Mucosa of stomach (tissue), 1 donor: ENCODE data around the gene ADCY9.
A peak's percentile ranks its signal among the peaks of the same experiment; 100 is the strongest.
"Not testable (repeated sequence)": the region's sequence is repeated elsewhere in the genome, so short reads cannot be mapped to it uniquely, and the experiment has no call there.

Experiments used
- H3K27me3 ChIP-seq: one replicate; pipeline ENCODE4 v1.7.0; 2013; ENCODE audit warnings: mild to moderate bottlenecking, low read length; ENCODE audit not compliant: control insufficient read depth, insufficient read depth
- H3K36me3 ChIP-seq: one replicate; pipeline ENCODE4 v1.7.0; 2013; ENCODE audit warnings: low read length; ENCODE audit not compliant: control insufficient read depth, insufficient read depth
- H3K4me1 ChIP-seq: one replicate; pipeline ENCODE4 v1.7.0; 2013; ENCODE audit warnings: mild to moderate bottlenecking, low read length; ENCODE audit not compliant: control insufficient read depth, insufficient read depth
- H3K4me3 ChIP-seq: one replicate; pipeline ENCODE4 v1.7.0; 2013; ENCODE audit warnings: low read length
- H3K9ac ChIP-seq: one replicate; pipeline ENCODE4 v1.7.0; 2013; ENCODE audit warnings: mild to moderate bottlenecking, low read length, moderate library complexity
- H3K9me3 ChIP-seq: one replicate; pipeline ENCODE4 v1.7.0; 2013; ENCODE audit warnings: mild to moderate bottlenecking, low read length, moderate library complexity; ENCODE audit not compliant: control insufficient read depth
- donor health status: Pancreatic carcinoma.

ADCY9 gene

DNA sequence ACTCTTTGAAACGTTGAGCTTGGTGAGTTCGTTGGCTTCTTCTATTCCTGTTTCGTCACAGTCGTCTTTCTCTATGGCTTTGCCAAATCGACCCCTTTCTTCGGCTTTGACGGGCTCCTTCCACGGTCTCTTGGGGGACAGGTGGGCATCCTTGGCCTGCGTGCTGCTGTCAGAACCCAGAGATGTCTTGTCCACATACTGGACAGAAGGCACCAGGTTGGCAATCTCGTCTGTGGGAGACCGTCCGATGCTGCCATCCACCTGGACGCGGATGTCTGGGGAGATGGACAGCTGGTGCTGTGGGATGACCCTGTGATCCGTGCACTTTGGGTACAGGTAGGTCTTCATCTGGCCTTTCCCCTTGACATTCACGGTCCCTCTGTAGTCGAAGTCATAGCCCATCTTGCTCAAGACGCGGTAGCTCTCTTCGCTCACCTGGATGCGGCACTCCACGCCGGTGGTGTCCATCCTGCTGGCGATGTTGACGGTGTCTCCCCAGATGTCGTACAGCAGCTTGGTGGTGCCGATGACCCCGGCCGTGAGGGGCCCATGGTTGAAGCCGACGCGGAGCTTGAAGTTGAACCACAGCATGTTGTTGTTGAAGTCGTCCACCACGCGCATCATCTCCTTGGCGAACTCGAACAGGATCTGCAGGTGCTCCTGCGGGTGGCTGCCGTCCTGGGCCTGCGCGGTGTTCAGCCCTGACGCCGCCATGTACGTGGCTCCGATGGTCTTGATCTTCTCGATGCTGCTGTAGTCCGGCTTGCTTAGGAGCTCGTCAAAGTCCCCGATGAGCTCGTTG lies 150.3 kb downstream of the ADCY9 start:
- H3K27me3 ChIP-seq, result no peaks in the 10 kb centered on the region
- no peak overlapping the region for H3K4me3 ChIP-seq
- no peak overlapping the region for H3K9ac ChIP-seq
- H3K9me3 ChIP-seq, result no peaks in the 10 kb centered on the region
- H3K36me3 ChIP-seq, result peaks cover 6% of the 10 kb centered on the region
- no peaks in the 10 kb centered on the region for H3K4me1 ChIP-seq

DNA sequence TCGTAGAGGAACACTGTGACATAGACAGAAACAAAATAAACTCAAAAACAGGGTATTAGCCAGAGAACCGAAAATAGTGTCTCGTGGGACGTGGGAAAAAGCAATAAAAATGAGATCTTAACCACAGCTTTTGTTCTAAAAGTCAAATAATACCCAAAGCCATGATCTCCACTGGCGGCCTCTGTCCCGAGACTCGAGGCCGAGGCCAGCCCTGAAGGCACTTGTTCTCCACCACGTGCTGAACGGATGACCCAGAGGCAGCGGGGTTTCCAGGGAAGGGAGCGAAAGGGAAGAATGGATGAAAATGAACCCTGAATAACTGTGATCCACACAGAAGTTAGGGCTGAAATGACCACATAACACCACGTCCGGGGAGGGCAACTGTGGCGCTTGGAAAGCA lies 150.9 kb downstream of the ADCY9 start:
- Histone ChIP-seq H3K27me3 (no peaks in the 10 kb centered on the region), H3K9ac (no peak overlapping the region), H3K4me1 (no peaks in the 10 kb centered on the region), H3K9me3 (no peaks in the 10 kb centered on the region), H3K4me3 (no peak overlapping the region), H3K36me3 (peaks cover 6% of the 10 kb centered on the region)

DNA sequence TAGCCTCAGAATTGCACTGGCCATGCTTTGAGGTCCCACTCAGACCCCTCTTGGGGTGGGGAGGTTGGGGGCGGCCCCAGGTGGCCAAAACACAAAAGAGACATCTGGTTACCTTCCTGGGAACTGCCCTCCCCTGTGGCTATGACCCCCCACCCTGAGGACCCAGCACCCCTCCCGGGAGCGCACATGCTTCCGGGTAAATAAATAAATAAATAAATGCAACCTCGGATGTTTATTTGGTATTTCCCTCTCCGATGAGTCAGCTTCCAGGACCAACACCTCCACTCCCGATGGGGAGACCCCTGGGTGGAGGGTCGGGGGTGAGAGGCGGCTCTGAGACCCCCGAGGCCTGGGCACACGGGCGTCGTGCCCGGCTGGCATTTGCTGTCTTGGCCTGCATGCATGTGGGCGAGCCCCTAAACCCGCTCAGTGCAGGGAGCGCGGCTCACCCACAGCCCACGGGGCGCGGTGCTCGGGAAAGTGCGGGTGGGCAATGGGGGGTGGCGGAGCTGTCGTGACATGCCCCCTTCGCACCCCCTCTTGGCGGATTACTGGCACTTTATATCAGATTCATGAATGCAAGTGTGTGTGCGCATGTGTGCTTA lies 151.5 kb downstream of the ADCY9 start:
- H3K9ac ChIP-seq, result no peak overlapping the region
- H3K27me3 ChIP-seq, result no peaks in the 10 kb centered on the region
- H3K36me3 ChIP-seq, result peaks cover 6% of the 10 kb centered on the region
- no peaks in the 10 kb centered on the region for H3K9me3 ChIP-seq
- no peak overlapping the region for H3K4me3 ChIP-seq
- H3K4me1 ChIP-seq, result no peaks in the 10 kb centered on the region

DNA sequence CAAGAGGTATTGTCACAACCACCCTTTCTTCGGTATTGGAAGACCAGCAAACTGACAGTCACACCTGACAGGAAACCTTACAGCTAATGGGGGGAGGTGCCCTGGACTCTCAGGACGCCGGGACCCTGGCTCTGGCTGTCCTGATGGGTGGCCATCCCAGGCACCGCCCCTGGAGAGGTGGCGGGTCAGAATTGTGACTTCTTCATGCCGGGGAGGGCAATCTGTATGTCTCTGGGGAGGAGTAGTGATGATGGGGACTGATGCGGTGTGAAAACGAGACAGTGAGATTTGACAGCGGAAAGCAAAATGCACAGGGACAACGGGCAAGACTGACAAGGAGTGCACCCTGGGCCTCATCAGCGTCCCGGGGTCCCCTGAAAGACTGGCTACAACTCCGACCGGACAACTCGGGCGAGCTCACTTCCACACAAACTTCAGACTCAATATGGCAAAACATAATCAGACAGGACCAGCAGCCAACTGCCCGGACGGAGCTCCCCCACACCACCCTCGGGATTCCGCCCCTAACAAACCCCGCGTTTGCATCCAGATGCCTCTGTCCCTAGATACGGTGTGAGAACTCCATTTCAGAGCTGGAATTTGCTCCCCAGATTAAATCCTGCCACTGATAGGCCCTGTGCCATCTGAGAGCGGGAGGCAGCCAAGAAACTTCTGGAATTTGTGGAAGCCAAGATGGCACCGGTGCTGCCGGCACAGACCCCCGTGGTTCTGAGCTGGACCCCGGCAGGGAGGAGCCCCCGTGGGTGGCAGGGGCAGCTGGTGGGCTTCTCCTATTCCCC lies 152.2 kb downstream of the ADCY9 start:
- no peaks in the 10 kb centered on the region for H3K9me3 ChIP-seq
- no peak overlapping the region for H3K9ac ChIP-seq
- no peaks in the 10 kb centered on the region for H3K4me1 ChIP-seq
- peaks cover 6% of the 10 kb centered on the region for H3K36me3 ChIP-seq
- H3K27me3 ChIP-seq, result no peaks in the 10 kb centered on the region
- no peak overlapping the region for H3K4me3 ChIP-seq

DNA sequence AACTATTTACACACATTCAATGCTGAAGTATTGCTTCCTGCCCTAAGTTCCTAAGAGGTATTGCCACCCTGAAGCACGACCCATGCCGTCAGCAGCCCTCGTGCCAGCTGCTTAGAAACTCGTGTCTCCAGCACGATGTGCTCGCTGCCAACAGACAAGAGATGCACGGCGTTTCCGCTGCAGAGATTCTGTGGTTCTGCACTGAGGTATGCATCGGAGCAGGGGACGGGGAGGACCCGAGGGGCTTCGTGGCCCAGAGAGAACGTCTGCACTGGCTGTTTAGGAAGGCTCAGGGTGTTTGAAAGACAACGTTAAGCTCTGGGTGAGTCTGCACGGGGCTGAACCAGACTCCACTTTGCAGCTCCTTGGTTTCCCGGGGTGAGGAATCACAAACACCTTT lies 153.0 kb downstream of the ADCY9 start:
- no peaks in the 10 kb centered on the region for H3K9me3 ChIP-seq
- no peaks in the 10 kb centered on the region for H3K4me1 ChIP-seq
- H3K4me3 ChIP-seq, result no peak overlapping the region
- H3K27me3 ChIP-seq, result no peaks in the 10 kb centered on the region
- H3K36me3 ChIP-seq, result peaks cover 6% of the 10 kb centered on the region
- no peak overlapping the region for H3K9ac ChIP-seq

DNA sequence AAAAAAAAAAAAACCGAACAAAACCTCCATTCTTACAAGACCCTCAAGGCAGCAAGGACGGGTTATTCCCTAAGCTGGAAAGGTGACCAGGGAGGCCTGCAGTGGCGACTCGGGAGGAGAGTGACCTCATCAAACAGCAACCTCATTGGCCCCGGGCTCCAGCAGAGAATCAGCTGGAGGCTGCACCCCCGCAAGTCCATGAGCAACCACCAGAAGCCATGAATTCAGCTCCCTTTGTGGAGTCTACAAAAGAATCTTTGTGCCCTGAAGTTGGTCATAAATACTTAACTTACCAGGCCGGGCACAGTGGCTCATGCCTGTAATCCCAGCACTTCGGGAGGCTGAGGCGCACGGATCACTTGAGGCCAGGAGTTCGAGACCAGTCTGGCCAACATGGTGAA lies 154.8 kb downstream of the ADCY9 start:
- Histone ChIP-seq H3K9ac (no peak overlapping the region), H3K4me3 (no peak overlapping the region), H3K27me3 (peaks cover 12% of the 10 kb centered on the region), H3K36me3 (peaks cover 5% of the 10 kb centered on the region), H3K4me1 (no peaks in the 10 kb centered on the region), H3K9me3 (no peaks in the 10 kb centered on the region)

DNA sequence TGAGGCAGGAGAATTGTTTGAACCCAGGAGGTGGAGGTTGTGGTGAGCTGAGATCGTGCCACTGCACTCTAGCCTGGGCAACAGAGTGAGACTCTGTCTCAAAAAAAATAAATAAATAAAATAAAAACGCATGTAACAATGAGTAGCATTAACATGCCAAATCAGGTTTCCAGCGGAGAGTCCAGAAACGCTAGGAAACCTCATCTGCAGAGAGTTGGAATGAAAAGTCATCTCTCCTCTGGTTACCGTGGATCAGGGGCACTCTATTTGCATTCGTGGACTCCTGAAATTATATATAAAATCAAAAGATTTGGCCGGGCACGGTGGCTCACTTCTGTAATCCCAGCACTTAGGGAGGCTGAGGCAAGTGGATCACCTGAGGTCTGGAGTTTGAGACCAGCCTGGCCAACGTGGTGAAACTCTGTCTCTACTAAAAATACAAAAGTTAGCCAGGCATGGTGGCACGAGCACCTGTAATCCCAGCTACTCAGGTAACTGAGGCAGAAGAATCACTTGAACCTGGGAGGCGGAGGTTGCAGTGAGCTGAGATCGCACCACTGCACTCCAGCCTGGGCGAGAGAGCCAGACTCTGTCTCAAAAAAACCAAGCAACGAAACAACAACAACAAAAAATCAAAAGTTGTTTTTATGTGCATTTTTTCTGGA lies 156.2 kb downstream of the ADCY9 start:
- not testable (repeated sequence) for H3K9me3 ChIP-seq, H3K36me3 ChIP-seq, H3K4me1 ChIP-seq, H3K4me3 ChIP-seq
- Histone ChIP-seq H3K9ac (peak overlapping the region; percentile 8), H3K27me3 (peaks cover 17% of the 10 kb centered on the region)

DNA sequence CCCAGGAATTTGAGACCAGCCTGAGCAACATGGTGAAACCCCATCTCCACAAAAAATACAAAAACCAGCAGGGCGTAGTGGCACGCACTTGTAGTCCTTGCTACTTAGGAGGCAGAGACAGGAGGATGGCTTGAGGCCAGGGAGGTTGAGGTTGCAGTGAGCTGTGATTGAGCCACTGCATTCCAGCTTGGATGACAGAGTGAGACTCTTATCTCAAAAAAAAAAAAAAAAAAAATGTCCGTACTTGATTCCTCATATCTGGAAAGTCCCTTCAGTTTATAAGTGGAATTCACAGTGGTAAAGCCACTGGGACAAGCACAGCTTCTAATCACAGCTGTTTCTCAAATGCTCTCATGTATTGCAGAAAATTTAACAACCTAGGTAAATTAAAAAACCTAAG lies 157.1 kb downstream of the ADCY9 start:
- no peaks in the 10 kb centered on the region for H3K4me1 ChIP-seq
- H3K9ac ChIP-seq, result no peak overlapping the region
- H3K36me3 ChIP-seq, result no peaks in the 10 kb centered on the region
- H3K27me3 ChIP-seq, result peaks cover 17% of the 10 kb centered on the region
- H3K9me3 ChIP-seq, result no peaks in the 10 kb centered on the region
- no peak overlapping the region for H3K4me3 ChIP-seq

DNA sequence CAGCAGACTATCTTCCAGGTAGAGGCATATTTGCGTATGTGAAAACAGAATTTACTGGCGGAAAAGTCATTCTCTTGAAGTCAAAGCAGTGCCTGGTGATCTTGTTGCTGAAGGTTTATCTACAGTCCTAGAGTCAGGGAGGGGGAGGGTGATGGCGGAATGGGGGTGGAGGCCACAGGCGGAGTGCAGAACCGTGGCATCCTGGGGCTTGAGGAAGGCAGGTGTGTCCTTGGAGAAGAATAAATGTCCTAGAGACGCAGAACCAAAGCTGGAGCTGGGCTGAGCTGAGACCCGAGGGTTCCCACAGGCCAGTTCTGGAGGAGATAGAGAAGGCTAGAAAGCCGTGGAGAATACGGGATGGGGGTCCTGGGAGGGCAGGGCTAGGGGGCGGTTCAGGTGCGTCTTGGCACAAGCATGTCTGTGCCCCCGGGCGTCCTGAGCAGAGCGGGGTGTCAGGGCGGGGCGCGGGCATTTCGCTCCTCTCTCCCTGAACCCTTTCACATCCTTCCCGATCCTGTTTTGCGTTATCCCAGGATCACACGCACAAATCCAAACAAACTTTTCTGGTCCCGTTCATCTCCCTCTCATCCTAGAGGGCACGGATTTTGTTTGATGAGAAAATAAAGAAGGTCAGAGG lies 158.8 kb downstream of the ADCY9 start:
- Histone ChIP-seq H3K9ac (no peak overlapping the region), H3K4me3 (no peak overlapping the region)

DNA sequence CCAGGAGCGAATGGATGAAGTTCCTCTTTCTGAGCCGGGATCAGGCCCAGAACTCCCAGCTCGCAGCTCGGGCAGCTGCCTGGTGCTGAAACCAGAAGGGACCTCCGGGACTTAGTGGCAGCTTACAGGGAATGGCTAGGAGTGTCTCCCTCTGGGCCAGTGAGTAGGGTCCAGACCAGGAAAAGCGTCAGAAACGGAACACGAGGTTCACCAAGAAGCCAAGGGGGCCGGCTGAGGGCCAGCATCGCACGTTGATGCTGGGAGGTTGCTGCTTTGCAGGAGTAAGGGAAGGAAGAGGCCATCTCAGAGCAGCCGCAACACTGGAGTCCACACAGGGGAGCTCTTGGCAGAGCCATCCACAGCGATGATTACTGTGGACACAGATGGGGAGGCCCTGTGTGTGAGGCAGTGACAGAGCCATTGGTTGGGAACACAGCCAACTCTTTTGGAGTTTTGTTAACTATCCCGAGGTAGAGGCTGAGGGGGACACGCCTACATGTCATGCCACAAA lies 161.8 kb downstream of the ADCY9 start:
- no peaks in the 10 kb centered on the region for H3K36me3 ChIP-seq
- H3K9ac ChIP-seq, result no peak overlapping the region
- peaks cover 17% of the 10 kb centered on the region for H3K27me3 ChIP-seq
- H3K4me1 ChIP-seq, result no peaks in the 10 kb centered on the region
- H3K9me3 ChIP-seq, result no peaks in the 10 kb centered on the region
- H3K4me3 ChIP-seq, result no peak overlapping the region

More for the DNA sequence above, 158.8 kb downstream of the ADCY9 start:
- no peaks in the 10 kb centered on the region for H3K4me1 ChIP-seq
- peaks cover 17% of the 10 kb centered on the region for H3K27me3 ChIP-seq
- no peaks in the 10 kb centered on the region for H3K9me3 ChIP-seq
- H3K36me3 ChIP-seq, result no peaks in the 10 kb centered on the region

DNA sequence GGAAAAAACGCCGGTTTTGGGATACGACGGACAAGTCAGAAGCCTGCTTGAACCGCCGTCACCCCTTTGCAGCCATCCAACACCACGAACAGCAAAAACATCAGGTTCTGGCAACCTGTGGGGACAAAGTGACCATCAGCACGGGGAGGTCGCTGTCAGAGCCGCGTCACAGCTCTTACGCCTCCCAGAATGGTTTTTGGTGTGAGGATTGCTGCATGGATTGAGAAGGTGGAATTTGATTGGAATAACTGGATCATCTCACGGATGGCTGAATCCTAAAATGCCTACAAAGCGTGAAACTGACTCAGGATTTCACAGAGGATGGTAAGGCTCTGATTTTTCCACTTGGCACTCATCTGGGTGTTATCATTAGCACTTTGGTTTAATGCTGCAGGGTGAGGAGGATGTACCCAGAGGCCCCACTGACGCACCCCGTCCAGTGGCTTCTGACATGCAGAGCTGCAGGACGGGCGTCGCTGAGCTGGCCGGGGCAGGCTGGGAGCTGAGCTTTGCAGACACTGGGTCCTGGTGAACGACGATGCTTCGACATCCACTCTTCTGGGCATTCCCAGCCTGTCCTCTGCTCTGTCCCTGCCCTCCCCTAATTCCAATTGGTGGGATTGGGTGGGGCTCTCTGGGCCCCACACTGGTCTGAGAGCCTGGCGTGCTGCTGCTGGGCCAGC lies 162.4 kb downstream of the ADCY9 start:
- Histone ChIP-seq H3K36me3 (no peaks in the 10 kb centered on the region), H3K9ac (no peak overlapping the region), H3K4me3 (no peak overlapping the region), H3K27me3 (peaks cover 17% of the 10 kb centered on the region), H3K9me3 (no peaks in the 10 kb centered on the region), H3K4me1 (no peaks in the 10 kb centered on the region)
